Left colon (tissue), 2 donors: ENCODE results near the gene PAM16. TPM values are rescaled to one million over a fixed set of nuclear protein-coding genes. Genes with fewer than 3 reads are reported as not detected.
A peak's percentile ranks its signal among the peaks of the same experiment; 100 is the strongest.

Experiments
- ATAC-seq: fragments of 200-7000 bp; cut with Tn5 transposase; one replicate; pipeline ENCODE4 v1.9.1; 2020; ENCODE audit warnings: mild to moderate bottlenecking, moderate library complexity
- DNase-seq, 2 donors: peaks; one replicate each; pipeline ENCODE4 v3.0.0-alpha.2; 2020
- intact Hi-C, 2 donors: fragments of 100-400 bp; cut with DNase I in 1 of 2; cut with micrococcal nuclease in 1 of 2; formaldehyde crosslinking; loops; one replicate each; pipeline versions ENCODE4 v1.11.2 to v1.14.0; 2022; cut with DNase I, micrococcal nuclease
- total RNA-seq, 2 donors: library from RNA; stranded (reverse); fragmentation: NEBNext Ultra II Directional; extraction: Animal tissue kit (Norgen Biotek cat#: 25700); gene quantifications; one replicate each; pipeline ENCODE4 v1.2.1, GENCODE V29; 2021
- donor health status: DM: no; HTN: no; CAD: no.
- donor health status: DM: yes; HTN: yes; CAD: no.

The PAM16 gene
- total RNA-seq, 2 donors from 2014 or later = 26.9 to 31.8 TPM

DNA sequence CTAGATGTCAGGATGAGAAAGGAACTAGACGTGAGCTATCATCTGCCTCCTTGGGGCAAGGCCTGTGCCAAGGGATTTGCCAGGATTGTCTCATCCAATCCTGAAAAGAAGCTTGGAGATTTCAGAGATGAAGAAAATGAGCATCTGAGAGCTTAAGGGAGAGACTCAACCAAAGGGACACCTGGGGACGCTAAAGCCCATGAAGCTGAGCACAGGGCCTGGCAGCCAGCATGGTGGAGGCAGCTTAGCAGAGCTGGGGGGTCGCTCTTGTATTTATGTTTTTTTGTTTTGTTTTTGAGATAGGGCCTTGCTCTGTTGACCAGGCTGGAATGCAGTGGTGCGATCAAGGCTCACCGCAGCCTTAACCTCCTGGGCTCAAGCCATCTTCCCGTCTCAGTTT, 53.6 kb downstream of the PAM16 start:
- DNase-seq (no peak), ATAC-seq (no peak)
- intact Hi-C loops = no loop called here

DNA sequence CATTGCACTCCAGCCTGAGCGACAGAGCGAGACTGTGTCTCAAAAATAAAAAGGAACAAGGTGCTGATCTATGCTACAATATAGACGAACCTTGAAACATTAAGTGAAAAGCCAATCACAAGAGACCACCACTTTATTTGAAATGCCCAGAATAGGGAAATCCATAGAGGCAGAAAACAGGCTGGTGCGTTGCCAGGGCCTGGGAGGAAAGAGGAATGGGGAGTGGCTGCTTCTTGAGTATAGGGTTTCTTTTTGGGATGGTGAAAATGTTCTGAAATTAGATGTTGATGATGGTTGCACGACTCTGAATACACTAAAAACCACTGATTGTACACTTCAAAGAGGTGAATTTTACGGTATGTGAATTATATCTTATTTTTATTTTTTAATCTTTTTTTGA, 55.5 kb downstream of the PAM16 start:
- intact Hi-C loops = no loop called here
- DNase-seq (no peak), ATAC-seq (no peak)

DNA sequence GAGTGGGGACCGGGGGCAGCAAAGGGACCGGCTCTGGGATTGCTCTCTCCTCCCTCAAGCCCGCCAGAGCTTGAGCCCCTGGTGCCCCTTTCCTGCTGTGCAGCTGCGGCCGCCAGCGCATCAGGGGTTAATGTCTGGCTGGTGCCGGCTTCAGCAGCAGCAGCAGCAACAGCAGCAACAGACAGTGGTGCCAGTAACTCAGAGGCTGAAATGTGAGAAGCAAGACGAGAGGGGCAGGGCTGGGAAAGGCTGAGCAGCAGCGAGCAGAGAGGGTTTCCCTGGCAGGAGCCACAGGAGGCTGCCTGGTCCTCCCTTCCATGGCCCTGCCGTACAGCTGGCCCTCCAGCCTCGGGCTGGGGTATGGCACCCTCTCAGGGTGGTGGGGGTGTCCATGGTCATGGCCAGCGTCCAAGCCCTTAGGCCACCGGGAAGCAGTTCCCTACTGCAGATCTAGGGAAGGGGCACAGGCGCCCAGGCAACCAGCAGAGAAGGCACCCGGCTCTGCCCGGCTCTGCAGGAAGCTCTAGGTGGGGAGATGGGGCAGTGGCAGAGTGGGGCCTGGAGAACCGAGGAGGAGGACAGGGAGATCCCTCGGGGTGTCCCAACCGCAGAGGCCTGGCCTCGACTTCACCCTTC, 57.2 kb downstream of the PAM16 start:
- DNase-seq = peak in 1 of 2 donors; percentile 42
- intact Hi-C loops = no loop called here
- ATAC-seq = peak; percentile 30

DNA sequence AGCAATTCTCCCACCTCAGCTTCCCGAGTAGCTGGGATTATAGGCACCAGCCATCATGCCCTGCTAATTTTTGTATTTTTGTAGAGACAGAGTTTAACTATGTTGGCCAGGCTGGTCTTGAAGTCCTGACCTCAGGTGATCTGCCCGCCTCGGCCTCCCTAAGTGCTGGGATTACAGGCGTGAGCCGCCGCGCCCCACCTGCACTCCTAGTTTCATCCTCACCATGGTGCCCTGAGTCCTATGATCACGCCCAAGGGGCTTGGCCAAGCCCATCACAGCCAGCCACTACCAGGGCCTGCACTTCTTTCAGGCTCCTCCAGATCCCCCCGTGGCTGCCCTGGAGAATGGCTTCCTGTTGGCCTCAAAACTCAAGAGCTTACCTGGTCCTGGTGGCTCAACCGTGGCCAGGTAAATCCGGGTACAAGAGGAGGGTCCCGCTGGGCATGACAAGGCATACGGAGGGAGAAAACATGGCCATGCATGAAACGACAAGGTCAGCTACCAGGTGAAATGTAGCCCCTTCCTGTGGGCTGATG, 57.9 kb downstream of the PAM16 start:
- intact Hi-C loops = no loop called here
- ATAC-seq (no peak), DNase-seq (no peak)

DNA sequence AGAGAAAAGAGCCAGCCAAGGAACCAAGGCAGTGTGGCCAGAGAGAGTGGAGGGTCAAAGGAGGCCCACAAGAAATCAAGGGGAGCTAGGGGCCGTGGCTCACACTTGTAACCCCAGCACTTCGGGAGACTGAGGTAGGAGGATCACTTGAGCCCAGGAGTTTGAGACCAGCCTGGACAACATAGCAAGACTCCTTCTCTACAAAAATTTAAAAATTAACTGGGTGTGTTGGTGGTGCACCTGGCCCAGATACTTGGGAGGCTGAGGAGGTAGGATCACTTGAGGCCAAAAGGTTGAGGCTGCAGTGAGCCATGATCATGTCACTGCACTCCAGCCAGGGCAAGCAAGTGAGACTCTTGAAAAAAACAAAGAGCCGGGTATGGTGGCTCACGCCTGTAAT, 59.4 kb downstream of the PAM16 start:
- intact Hi-C loops = no loop called here
- ATAC-seq = no peak

More for the DNA sequence above, 59.4 kb downstream of the PAM16 start:
- no peak for DNase-seq

Other genes with a start within 250 kb of the PAM16 start
- gene ADCY9, start 234.9 kb downstream of the PAM16 start, total RNA-seq = 10 to 100 TPM; 27.2 to 32.7 TPM
- under 1 TPM; 0.46 to 0.50 TPM for gene SRL, start 109.2 kb downstream of the PAM16 start, total RNA-seq
- gene TFAP4, start 78.3 kb downstream of the PAM16 start, total RNA-seq = 1 to 10 TPM; 8.5 to 9.4 TPM
- gene GLIS2, start 35.3 kb downstream of the PAM16 start, total RNA-seq = 1 to 10 TPM; 1.6 to 3.6 TPM
- 1 to 10 TPM; 2.2 to 4.8 TPM for gene VASN, start 20.5 kb upstream of the PAM16 start, total RNA-seq
- gene CORO7, start 65.3 kb upstream of the PAM16 start, total RNA-seq = 10 to 100 TPM; 43.9 to 48.0 TPM
- gene DNAJA3, start 74.5 kb upstream of the PAM16 start, total RNA-seq = 10 to 100 TPM; 43.6 to 56.7 TPM
- gene NMRAL1, start 123.3 kb upstream of the PAM16 start, total RNA-seq = 10 to 100 TPM; 36.9 to 39.6 TPM
- 10 to 100 TPM; 61.2 to 65.2 TPM for gene HMOX2, start 125.1 kb upstream of the PAM16 start, total RNA-seq
- 10 to 100 TPM; 17.1 to 26.8 TPM for gene CDIP1, start 187.5 kb upstream of the PAM16 start, total RNA-seq
- gene C16orf96, start 205.0 kb upstream of the PAM16 start, total RNA-seq = under 1 TPM in 1 of 2 donors, not detected in 1; 0.11 TPM